Esophagus squamous epithelium (tissue), 4 donors: ENCODE results near the gene TBPL2.

Experiments used
- CTCF ChIP-seq, 6 experiments: fragments of 450-650 bp in 4 of 6; fragments of 200-600 bp in 2 of 6; sonication (generic) in 2 of 6; IDR thresholded peaks; one replicate each; pipeline ENCODE4 v1.5.1; 2016 to 2019; ENCODE audit warnings: antibody characterized with exemption in 6 of 6, mild to moderate bottlenecking in 4 of 6, moderate library complexity in 4 of 6
- POLR2A ChIP-seq, 4 donors: fragments of 450-650 bp; IDR thresholded peaks; one replicate each; pipeline ENCODE4 v1.6.1; 2017; ENCODE audit warnings: antibody characterized with exemption in 4 of 4, mild to moderate bottlenecking in 4 of 4, moderate library complexity in 3 of 4

DNA sequence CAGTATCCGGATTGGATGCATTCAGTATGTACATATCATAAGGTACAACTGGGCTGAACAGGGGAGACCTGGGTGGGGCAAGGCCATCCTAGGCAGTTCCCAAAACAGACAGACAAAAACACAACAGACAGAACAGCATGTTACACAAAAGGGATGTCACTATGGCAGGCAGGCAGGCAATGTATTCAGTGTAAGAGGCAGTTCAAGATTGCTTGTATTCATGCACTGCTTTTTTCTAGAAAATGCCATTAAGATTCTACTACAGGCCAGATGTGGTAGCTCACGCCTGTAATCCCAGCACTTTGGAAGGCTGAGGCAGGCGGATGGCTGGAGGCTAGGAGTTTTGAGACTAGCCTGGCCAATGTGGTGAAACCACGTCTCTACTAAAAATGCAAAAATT, 3.5 kb downstream of the TBPL2 start:
- no peak for TF ChIP-seq CTCF (IDR thresholded peaks at IDR 0.05)
- no peak for TF ChIP-seq POLR2A (IDR thresholded peaks at IDR 0.05)
